Raji (cell line): ENCODE data around the gene PALLD.

Experiments used
- POLR2A ChIP-seq: IDR thresholded peaks from 2 replicates; pipeline ENCODE4 v1.6.1; 2011; ENCODE audit warnings: low read depth, low read length, control low read depth; ENCODE audit not compliant: insufficient read depth

PALLD gene

GRCh38 chr4:168734703-168735678 lies 238.1 kb downstream of the PALLD start:
- no peak for TF ChIP-seq POLR2A

- no peak for TF ChIP-seq POLR2A
Observed at GRCh38 chr4:168735735-168736134, 238.9 kb downstream of the PALLD start.

GRCh38 chr4:168736860-168737805 lies 240.3 kb downstream of the PALLD start:
- no peak for TF ChIP-seq POLR2A

GRCh38 chr4:168737806-168738172 lies 240.9 kb downstream of the PALLD start:
- no peak for TF ChIP-seq POLR2A

GRCh38 chr4:168739886-168740285 lies 243.0 kb downstream of the PALLD start:
- TF ChIP-seq POLR2A: no peak

- no peak for TF ChIP-seq POLR2A
Observed at GRCh38 chr4:168740691-168741090, 243.8 kb downstream of the PALLD start.

- no peak for TF ChIP-seq POLR2A
Observed at GRCh38 chr4:168741281-168742173, 244.7 kb downstream of the PALLD start.

- TF ChIP-seq POLR2A: no peak
Observed at GRCh38 chr4:168743131-168743530, 246.3 kb downstream of the PALLD start.

GRCh38 chr4:168743601-168744000 lies 246.7 kb downstream of the PALLD start:
- TF ChIP-seq POLR2A: no peak

GRCh38 chr4:168744021-168744420 lies 247.2 kb downstream of the PALLD start:
- TF ChIP-seq POLR2A: no peak

GRCh38 chr4:168748807-168749206 lies 252.0 kb downstream of the PALLD start:
- no peak for TF ChIP-seq POLR2A

GRCh38 chr4:168751263-168752225 lies 254.7 kb downstream of the PALLD start:
- no peak for TF ChIP-seq POLR2A

- TF ChIP-seq POLR2A: no peak
Observed at GRCh38 chr4:168755598-168756477, 259.0 kb downstream of the PALLD start.

- no peak for TF ChIP-seq POLR2A
Observed at GRCh38 chr4:168757500-168757899, 260.6 kb downstream of the PALLD start.
